HG03354 (cell line): Measurements from ENCODE around the gene HOMER1.
"Not testable (repeated sequence)": the region's sequence is repeated elsewhere in the genome, so short reads cannot be mapped to it uniquely, and the experiment has no call there.

Source experiments
- ATAC-seq: cut with Tn5 transposase; IDR thresholded peaks from one replicate; pipeline ENCODE4 v1.9.1; 2021; ENCODE audit warnings: mild to moderate bottlenecking; ENCODE audit not compliant: unreplicated experiment, poor library complexity, severe bottlenecking

Gene HOMER1

DNA sequence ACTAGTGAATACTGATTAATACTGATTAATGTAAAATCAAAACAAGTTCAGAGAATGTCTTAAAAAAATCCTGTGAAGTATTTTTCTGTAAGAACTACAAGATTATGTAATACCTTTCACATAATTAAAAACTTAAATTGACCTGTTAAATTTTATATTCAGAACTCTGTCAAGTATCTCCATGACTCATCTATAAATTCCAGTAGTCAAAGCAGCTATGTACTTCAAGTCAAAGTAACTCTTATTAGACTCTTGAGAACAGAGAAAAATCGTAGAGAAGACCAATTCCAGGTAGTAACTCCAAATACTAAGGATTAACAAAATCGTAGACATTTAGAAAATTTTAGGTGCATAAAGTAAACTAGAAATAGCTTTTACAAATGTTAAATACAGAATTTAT lies 77.1 kb downstream of the HOMER1 start:
- ATAC-seq = no peak

DNA sequence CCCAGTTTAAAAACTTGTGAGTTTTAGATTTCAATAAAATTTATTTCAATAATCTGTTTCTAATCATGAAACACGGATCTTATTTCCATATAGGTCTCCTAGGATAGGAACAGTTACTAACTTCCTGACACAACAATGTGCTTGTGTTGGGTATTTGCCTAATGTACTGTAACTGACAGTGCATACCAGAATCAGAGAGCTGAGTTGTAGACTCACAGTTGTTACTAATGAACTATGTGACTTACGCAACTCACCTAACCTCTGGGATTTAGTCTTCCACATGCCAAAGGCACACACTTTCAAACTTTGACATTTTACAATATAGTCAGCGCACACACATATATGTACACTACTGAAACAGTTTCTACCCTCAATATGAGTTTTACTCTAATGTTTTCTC lies 77.7 kb downstream of the HOMER1 start:
- ATAC-seq = no peak

DNA sequence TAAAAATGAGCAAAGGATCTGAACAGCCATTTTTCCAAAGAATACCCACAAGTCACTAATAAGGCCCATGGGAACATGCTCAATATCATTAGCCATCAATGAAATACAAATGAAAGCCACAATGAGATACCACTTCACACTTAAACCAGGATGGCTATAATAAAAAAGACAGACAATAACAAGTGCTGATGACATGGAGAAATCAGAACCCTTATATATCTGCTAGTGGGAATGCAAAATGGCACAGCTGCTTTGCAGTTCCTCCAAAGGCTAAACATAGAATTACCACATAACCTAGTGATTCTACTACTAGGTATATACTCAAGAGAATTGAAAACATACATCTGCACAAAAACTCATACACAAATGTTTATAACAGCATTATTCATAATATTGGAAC lies 83.7 kb downstream of the HOMER1 start:
- no peak for ATAC-seq

DNA sequence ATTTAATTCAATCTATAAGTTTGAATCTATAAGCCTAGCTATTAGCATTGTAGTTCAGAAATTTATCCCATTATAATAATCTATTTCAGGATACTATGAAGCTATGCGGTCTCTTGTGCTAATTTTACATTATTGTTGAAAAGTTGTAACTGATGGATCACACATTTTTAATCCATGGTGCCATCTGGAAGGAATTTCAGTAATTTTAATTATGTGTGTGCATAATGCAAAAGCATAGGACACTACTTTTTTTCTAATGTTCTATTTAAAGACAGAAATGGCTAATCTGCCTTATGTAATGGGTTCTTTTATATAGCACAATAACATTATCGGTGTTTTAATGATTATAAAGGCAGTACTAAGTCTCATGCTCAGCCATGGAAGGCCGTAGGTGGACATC lies 90.6 kb downstream of the HOMER1 start:
- ATAC-seq = no peak

DNA sequence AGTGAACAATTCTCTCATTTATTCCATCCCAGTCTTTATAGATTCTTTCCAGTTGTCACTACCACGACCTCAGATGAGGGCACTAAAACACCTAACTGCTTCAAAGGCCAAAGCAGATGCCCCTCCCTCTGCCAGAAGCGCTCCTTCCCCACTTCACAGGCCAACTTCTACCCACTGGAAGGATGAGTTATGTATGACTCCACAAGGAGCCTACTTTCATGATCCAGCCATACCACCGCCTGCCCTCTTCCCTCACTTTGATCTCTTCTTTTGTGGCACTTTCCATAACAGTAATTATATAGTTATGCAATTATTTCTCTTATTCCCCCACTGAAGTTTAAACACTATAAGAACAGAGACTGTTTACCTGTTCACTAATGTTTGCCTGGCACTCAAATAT lies 93.7 kb downstream of the HOMER1 start:
- no peak for ATAC-seq

DNA sequence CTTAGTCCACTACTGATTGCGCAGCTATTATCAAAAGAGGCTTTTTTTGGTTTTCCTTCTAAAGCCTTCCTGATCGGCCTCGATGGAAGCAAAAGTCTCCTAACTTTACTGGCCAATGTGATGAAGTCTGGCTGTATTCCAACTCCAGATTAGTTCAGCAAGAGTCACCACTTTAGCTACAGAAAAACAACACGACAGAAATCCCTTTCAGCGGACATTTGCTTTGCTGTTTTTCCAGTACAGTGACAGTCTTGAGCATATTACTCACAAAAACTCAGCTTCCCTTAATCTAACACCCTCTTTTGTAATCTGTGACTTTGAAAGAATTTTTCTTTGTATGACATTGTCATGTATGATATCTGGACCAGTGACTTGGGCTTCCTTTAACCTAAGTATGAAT lies 95.7 kb downstream of the HOMER1 start:
- ATAC-seq = no peak

DNA sequence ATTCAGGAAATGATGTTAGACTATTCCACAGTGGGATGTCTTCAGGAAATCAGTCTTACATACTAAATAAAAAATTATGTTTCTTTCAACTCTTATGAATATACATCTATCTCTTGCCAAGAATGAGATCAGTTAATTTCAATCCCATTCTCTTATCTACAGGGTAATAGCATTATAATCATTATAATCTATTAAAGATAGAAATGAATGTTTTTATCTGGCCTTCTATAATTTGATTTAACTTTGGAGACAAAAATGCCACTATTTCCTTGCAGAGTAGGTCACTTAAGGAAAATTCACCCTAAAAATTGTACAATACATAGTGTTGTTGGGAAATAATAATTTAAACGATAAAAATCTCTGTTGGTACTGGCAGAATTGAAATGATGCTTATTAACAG lies 96.4 kb downstream of the HOMER1 start:
- ATAC-seq = no peak

DNA sequence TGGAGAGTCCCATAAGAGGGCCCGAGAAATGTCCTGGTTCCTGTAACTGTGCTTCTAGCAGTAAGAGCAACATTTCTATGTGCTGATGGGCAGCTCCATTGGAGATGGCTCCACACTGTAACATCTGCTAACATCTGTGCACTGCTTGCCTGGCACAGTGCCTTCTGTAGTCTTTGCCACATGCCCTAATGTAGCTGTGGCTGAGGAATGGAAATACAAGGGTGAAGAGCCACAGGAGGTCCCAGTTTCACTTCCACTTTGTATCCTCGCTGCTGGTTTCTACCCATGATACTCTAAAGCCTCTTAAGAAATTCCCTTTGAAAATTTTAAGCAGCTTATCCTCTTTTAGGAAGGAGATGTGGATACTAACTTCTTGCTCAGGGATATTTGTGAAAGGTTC lies 97.4 kb downstream of the HOMER1 start:
- ATAC-seq = peak; percentile 93

DNA sequence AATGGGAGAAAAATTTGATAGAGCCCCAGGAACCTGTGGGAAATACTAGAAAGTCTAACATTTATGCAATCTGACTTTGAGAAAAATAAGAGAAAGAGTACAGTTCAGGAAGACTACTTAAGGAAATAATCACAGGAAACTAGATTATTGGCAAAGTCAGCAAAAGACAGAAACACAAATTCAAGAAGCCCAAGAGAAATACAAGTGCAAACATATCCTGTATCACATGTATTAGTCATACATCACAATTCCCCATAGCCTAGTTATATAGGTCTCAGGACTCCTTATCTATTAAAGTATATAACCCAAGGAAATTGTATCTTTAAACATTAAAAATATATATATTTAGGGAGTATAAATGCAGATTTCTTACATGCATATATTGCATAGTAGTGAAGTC lies 100.8 kb downstream of the HOMER1 start:
- ATAC-seq = no peak

DNA sequence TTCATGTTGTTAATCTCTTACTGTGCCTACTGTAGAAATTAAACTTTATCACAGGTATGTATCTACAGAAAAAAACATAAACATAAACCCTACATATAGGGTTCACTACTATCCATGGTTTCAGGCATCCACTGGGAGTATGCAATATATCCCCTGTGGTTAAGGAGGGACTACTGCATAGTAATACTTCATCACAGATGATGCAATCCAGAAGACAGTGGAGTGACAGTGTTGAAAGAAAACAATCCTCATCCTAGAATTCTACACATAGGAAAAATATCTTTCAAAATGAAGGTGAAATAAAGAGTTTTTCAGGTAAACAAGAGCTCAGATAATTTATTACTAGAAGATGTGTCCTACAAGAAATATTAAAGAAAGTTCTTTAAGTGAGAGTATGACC lies 105.9 kb downstream of the HOMER1 start:
- ATAC-seq = no peak

DNA sequence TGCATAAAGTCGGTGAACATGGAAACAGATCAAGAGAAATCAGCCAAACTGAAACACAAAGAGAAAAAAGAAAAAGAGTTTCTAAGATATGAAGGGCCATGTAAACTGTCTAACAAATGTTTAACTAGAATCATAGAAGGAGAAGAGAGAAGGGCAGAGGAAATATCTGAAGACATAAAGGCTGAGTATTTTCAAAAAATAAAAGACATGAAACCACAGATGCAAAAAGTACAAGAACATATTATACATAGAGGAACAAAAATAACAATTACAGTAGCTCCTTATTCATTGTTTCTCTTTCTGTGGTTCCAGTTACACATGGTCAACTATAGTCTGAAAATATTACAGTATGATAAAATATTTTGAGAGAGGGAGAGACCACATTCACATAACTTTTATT lies 106.3 kb downstream of the HOMER1 start:
- ATAC-seq = no peak

DNA sequence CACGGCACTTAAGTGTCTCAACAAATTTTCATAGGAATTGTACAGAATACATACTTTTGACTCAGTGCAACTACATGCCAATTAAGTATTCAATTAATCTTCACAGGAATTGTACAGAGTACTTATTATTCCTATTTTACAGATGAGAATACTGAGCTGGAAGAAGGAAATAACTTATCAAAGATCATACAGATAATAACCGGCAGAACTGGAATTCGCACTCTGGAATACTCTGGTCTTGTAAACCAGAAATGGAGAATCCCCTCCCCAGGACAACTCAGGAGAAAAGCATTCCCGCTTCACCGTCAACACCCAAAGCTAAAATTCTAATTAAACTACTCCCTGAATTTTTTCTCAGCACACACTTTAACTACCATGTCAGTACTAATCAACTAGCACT lies 112.7 kb downstream of the HOMER1 start:
- ATAC-seq = no peak

DNA sequence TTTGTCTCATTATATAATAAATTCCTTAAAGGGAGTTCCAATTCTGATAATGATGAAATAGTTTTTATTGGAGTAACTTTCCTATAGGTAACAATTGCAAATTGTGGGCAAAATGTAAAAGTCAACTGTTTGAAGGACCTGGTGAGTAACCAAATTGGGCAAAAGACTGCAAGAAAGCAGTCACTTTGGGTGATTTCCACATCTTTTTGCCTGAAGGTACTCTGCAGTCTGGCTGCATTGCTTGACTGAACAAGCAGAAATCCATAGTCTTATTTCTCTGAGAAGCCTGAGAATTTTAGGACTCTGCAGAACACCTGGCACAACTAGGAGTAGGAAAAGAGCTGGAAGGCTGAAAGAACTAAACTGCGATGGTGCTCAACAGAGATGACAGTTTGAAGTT lies 114.9 kb downstream of the HOMER1 start:
- no peak for ATAC-seq

DNA sequence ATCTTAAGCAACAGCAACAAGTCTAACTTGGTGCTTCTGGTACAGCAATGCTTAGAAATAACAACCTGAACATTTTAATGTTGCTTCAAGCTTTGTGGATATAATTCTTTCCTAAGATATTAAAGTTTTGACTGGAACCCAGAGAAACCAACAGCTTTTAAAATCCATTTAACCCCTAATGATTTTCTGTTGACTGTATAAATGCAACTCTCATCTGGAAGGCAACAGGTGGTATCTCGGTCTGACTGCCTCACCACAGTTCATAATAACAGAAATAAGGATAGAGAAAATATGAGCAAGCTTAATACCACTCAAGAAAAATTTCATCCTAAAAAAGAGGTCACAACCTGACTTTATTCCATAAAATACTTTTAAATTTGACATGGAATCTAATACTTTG lies 116.9 kb downstream of the HOMER1 start:
- no peak for ATAC-seq

DNA sequence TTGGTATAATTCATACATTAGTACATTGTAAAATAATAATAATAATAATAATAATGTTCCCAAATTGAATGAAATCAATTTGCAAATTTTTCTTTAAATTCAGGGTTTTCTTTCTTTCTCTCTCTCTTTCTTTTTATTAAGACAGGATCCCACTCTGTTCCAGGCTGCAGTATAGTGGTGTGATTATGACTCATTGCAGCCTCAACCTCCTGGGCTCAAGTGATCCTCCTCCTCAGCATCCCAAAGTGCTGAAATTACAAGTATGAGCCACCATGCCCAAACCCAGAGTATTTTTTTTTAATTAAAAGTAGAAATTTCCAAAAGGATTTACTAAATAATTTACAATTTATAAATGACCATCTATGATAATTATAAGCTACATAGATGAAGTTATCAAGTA lies 117.7 kb downstream of the HOMER1 start:
- ATAC-seq = no peak

DNA sequence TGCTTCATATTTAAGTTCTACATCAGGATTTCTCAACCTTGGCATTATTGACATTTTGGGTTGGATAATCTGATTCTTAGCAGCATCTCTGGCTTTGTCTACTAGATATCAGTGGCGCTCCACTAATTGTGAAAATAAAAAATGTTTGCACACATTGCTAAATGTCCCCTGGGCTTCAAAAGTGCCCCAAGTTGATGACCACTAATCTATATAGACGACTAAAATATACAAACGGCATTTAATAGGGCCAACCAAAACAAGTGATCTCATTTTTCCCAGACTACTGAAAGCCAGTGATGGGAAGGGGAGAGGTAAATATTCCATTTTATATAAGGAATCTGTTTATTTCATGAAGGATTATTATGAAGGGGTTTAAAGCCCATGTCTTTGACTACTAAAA lies 118.6 kb downstream of the HOMER1 start:
- ATAC-seq = no peak

DNA sequence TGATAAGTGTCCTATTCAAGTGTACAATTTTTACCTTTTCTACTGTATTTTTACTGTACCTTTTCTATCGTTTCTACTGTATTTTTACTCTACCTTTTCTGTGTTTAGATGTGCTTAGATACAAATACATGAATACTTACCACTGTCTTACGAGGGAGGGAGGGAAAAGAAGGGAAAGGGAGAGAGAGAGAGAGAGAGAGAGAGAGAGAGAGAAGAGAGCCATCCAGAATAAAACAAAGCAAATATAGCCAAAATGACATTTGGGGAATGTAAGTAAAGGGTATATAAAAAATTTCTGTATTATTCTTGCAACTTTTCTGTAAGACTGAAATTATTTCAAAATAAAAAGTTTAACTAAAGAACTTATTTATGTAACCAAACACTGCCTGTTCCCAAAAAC lies 121.2 kb downstream of the HOMER1 start:
- ATAC-seq = no peak

DNA sequence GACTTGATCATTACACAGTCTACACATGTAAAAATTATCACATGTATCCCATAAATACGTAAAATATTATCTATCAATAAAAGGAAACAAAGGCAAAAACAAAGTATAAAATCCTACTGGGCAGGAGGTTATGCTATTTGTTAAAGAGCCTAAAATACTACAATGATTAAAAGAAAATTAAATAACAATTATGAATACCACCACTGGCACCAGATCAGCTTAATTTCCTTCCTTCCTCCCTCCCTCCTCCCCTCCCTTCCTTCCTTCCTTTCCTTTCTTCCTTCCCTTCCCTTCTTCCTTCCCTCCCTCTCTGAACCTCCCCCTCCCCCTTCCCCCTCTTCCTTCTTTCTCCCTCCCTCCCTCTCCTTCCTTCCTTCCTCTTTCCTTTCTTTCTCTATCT lies 127.3 kb downstream of the HOMER1 start:
- no peak for ATAC-seq

DNA sequence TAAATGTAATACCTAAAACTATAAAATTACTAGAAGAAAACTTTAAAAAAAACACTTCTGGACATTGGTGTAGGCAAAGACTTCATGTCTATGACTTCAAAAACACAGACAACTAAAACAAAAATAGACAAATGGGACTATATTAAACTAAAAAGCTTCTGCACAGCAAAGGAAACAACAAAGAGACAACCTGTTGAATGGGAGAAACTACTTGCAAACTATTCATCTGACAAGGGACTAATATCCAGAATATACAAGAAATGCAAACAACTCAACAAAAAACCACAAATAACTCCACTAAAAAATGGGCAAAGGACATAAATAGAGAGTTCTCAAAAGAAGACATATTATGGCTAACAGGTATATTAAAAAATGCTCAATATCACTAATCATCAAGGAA lies 128.8 kb downstream of the HOMER1 start:
- ATAC-seq = not testable (repeated sequence)

DNA sequence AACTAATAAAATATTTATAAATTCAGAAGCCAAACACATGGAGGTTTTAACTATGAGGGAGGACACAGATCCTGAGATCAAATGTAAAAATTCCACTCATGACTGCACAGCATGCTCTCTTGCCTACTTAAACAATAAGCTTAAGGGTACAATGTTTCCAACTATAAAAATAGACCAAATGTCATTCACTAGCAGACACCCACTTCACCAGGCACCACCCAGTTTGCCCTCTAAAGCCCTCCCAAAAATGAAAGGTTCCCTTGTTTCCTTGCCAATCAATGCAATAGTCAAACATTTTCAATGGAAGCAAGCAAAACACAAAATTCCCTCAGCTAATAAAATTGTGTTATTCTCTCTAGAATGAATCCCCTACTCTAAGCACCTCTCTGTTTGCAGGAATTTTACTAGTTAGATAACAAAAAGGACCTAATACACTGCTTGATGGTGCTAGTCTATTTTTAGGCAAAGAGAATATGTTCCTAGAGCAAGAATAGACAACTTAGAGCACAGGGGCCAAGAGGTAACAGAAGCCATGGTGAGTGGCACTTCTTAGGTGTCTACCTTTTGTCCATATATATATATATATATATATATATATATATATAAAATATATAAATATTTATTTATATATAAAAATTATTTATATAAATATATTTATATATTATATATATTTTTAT lies 135.3 kb downstream of the HOMER1 start:
- ATAC-seq = no peak

DNA sequence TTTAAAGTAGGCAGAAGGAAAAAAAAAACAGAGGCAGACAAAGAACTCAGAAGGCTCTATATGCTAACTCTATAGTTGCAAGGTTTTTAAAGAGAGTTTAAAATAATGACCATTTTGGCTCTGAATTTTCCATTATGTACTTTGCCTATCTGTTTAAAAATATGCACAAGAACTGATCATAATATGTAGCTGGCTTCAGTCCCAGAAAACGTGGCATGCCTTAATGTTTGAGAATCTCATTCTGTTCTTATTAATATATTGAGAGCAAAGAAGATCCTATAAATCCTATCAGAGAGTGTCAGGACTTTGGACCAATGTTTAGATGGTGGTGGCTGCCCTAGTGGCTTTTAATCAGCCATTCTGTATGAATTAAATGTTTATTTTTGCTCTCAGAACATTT lies 156.5 kb downstream of the HOMER1 start:
- no peak for ATAC-seq

DNA sequence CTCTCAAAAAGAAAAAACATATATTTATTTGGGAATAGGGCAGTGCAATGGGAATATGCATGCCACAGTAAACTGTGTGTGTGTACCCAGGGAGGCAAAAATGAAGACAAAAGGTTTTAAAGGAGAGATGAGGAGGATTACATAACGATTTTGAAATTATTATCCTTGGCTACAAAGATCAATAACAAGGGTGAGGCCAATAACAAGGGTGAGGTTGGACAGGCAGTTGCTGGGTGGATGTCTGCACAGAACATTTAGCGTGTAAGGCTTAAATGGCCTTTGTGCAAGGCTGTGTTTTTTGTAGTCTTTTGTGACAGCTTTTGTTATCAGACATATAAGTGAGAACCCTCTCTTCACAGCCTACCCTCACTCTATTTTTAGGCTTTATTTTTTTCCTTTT lies 164.1 kb downstream of the HOMER1 start:
- no peak for ATAC-seq
